ENCODE results near the gene SCYGR6.

GRCh38 chr2:227677928-227678327, 46.6 kb downstream of the SCYGR6 start:
- TF ChIP-seq CTCF (IDR thresholded peaks at IDR 0.05), result no peak
- TF ChIP-seq POLR2AphosphoS5 (IDR thresholded peaks at IDR 0.05), result peak; percentile 27
